ENCODE data around the gene DCLRE1A.

DNA sequence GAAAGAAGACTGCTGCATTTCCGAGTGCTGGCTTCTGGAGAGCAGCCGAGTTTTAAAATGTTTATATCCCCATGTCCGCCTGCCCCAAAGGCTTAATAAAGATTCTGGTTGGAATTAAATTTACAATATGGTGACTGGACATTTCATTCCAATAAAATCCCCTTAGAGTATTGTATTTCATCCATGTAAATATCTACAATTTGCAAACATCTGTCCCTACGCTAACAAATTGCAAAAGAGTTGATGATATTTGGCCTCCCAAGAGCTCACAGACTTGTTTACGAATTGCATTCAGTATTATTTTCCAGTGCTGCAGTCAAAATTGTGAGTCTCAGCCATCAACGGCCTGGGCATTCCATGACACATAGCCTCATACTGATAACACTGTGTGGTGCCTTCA is 52.3 kb downstream of the DCLRE1A start:
- TF ChIP-seq, protein P1, sequence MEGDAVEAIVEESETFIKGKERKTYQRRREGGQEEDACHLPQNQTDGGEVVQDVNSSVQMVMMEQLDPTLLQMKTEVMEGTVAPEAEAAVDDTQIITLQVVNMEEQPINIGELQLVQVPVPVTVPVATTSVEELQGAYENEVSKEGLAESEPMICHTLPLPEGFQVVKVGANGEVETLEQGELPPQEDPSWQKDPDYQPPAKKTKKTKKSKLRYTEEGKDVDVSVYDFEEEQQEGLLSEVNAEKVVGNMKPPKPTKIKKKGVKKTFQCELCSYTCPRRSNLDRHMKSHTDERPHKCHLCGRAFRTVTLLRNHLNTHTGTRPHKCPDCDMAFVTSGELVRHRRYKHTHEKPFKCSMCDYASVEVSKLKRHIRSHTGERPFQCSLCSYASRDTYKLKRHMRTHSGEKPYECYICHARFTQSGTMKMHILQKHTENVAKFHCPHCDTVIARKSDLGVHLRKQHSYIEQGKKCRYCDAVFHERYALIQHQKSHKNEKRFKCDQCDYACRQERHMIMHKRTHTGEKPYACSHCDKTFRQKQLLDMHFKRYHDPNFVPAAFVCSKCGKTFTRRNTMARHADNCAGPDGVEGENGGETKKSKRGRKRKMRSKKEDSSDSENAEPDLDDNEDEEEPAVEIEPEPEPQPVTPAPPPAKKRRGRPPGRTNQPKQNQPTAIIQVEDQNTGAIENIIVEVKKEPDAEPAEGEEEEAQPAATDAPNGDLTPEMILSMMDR (IDR thresholded peaks at IDR 0.05; ENCODE audit: low read depth, low read length), result no peak
- no peak for TF ChIP-seq EZH2phosphoT487 (IDR thresholded peaks at IDR 0.05; ENCODE audit: low read depth)

Data from OCI-LY3 (cell line).